T-helper 22 cell (primary cell): ENCODE measurements around the gene CTBP2.

Experiments used
- DNase-seq: peaks from one replicate; pipeline ENCODE4 v3.0.0-alpha.2; 2020; ENCODE audit warnings: low read depth

Gene CTBP2

GRCh38 chr10:124977161-124977560 lies 183.2 kb downstream of the CTBP2 start:
- DNase-seq: no peak

DNA sequence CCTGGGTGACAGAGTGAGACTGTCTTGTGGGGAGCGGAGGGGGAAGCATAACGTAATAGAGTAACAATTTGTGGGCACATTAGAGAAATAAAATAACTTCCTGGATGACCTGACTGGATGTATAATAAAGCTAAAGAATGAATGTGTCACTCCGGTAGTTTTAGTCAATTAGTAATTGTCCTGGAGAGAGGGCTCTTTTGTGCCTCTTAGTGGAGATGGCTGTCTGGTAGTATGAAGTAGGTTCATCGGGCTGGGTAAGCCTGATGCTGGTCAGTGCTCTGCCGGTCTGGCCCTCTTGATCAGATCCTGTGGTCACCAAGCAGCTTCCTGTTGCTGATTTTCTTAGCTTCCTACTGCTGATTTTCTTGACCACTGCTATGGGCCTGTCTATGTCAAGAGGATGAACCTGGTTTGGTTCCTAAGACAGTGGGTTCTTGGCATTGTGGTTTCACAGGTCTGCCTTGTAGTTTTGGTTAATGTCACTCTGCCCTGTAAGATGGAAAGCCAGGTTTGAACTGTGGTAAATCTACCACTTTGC lies 184.3 kb downstream of the CTBP2 start:
- no peak for DNase-seq

DNA sequence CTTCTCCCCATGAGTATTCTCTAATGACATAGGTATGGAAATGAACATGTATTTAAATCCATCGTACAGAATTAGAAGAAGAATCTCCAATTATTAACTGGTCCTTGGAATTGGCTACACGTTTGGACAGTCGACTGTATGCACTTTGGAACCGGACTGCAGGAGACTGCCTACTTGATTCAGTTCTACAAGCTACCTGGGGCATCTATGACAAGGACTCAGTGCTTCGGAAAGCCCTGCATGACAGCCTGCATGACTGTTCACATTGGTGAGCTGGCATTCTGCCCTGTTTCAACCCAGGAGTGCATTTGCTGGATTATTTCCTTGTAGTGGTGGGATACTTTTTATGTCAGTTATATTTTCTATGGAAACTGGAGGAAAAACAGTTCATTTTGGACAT lies 186.2 kb downstream of the CTBP2 start:
- no peak for DNase-seq

DNA sequence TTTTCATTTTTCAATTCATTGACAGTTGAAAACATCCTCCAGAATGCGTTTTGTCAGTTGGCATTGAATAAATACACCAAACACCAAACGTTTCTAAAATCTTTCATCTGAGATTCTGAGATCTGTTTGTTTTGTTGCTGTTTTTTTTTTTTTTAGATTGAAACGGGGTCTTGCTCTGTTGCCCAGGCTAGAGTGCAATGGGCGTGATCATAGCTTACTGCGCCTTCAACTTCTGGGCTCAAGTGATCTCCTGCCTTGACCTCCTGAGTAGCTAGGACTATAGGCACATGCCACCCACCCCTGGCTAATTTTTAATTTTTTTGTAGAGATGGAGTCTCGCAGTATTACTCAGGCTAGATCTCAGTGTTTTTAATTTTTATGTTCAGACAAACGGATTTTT lies 187.7 kb downstream of the CTBP2 start:
- no peak for DNase-seq

GRCh38 chr10:124971276-124971675 lies 189.1 kb downstream of the CTBP2 start:
- no peak for DNase-seq

GRCh38 chr10:124967255-124967654 lies 193.1 kb downstream of the CTBP2 start:
- no peak for DNase-seq

GRCh38 chr10:124966008-124966407 lies 194.4 kb downstream of the CTBP2 start:
- DNase-seq: no peak

DNA sequence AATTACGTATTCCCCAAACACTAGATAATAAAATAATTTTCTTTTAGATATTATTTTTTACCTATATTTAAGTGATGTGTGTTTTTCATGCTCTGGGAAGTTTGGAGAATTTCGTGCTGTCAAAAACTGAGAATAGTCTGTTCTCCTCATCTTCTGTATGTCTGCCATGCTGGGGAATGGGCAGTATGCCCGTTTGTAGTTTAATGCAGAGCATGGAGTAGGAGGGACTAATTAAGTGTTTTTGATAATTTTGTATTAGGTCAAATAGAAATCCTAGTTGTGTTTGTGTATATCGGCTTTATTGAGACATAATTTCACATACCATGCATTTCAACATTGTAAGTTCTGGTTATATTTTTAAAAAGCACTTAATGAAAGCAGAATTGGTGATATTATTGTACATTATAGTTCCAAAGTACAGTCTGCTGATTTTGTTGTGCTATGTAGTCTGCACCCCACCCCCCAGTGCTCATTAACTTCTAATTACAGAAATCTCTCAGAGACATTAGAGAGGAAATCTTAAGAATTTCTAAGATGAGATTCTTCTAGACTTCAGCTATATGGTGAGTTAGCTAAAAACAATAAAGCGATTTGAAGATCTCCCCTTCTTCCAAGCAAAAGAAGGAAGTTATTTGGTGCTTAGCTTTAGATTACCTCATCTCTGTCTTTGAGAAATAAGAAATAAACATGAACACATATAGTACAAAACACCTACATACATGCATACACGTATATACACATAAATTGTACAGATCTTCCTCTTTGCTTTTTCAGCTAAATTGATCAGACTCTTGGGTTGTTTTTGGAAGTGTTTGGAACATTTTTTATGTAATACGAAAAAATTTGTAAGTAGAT lies 196.3 kb downstream of the CTBP2 start:
- DNase-seq: no peak

- DNase-seq: no peak
Measured at GRCh38 chr10:124962421-124962820, 197.9 kb downstream of the CTBP2 start.

GRCh38 chr10:124961248-124961570 lies 199.2 kb downstream of the CTBP2 start:
- DNase-seq: no peak

DNA sequence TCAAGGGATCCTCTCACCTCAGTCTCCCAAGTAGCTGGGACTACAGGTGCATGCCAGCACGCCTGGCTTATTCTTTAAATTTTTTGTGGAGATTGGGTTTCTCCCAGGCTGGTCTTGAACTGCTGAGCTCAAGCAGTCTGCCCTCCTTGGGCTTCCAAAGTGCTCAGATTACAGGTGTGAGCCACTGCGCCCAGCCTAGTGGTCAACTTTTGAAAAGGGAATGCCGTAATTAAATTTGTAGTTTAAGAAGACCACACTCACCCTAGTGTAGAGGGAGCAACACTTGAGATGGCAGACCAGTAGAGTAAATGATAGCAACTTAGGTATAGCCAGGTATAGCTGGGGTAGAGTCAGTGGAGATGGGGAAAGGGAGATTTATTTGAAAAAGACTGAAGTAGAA lies 200.8 kb downstream of the CTBP2 start:
- no peak for DNase-seq

GRCh38 chr10:124957404-124957947 lies 202.9 kb downstream of the CTBP2 start:
- no peak for DNase-seq

DNA sequence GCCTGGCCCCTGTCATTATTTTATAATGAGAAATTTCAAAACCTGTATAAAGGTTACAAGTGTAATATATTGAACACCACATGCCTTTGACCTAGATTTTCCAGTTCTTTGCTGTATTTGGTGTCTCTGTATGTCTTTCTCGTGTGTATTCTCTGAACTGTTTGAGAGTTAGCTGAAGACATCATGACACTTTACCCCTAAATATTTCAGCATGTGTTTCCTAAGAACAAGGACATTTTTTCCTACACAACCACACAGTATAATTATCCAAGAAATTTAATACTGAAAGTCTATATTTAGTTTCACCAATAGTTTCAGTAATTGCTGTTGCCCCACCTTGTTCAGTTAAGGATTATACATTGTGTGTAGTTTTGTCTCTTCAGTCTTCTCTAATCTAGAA lies 203.6 kb downstream of the CTBP2 start:
- DNase-seq: no peak

- no peak for DNase-seq
Measured at GRCh38 chr10:124955868-124956267, 204.5 kb downstream of the CTBP2 start.

GRCh38 chr10:124955243-124955642 lies 205.1 kb downstream of the CTBP2 start:
- DNase-seq: no peak

DNA sequence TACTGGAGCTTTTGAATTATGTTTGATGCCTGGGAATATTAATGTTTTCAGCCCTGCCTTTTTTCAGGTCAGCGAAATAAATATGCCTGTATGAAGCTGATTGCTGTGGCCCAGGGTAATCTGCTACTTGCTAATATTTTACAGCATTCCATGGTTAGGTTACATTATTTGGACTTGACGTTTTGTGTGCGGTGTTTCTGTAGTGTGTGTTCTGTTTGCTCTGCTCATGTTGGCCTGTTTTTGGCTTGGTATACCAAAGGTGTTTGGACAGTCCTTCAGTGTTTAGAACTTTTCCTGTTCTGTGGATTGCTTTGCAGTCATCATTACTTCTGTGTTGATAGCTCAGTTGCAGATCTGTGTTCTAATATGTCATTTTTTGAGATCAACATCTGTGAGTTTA lies 206.9 kb downstream of the CTBP2 start:
- no peak for DNase-seq

- DNase-seq: no peak
Measured at GRCh38 chr10:124952123-124952522, 208.2 kb downstream of the CTBP2 start.

- no peak for DNase-seq
Measured at GRCh38 chr10:124949543-124949942, 210.8 kb downstream of the CTBP2 start.

- DNase-seq: no peak
Measured at GRCh38 chr10:124946945-124947344, 213.4 kb downstream of the CTBP2 start.

DNA sequence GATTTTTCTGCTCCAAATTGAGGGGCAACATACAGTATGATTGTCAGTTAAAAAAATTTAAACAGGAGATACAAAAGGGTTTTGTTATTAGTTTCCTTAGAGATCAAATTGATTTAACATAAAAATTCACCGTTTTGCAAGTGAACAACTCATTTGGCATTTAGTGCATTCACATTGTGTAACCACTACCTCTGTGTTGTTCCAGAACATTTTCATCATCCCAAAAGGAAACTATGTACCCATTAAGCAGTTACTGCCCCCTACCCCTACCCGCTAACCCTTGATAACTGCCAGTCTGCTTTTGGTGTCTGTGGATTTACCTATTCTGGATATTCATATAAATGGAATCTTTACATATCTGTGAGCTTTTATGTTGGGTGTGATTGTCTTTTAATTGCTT lies 215.4 kb downstream of the CTBP2 start:
- DNase-seq: no peak

- no peak for DNase-seq
Measured at GRCh38 chr10:124943301-124944092, 216.9 kb downstream of the CTBP2 start.

- no peak for DNase-seq
Measured at GRCh38 chr10:124942317-124943169, 217.8 kb downstream of the CTBP2 start.
